Activated effector memory CD4-positive, alpha-beta T cell treated with Interleukin-2 at 50 U/mL for 16 hours (primary cell): Measurements from ENCODE around the gene GPC5.
"Not testable (repeated sequence)": the region's sequence is repeated elsewhere in the genome, so short reads cannot be mapped to it uniquely, and the experiment has no call there.

Source experiments
- DNase-seq: peaks from one replicate; pipeline ENCODE4 v3.0.0-alpha.2; 2020

Gene GPC5

GRCh38 chr13:91369441-91369831 is 29.0 kb upstream of the GPC5 start:
- no peak for DNase-seq

GRCh38 chr13:91370501-91370900 is 27.9 kb upstream of the GPC5 start:
- DNase-seq, result no peak

- no peak for DNase-seq
Measured at GRCh38 chr13:91372911-91373310, 25.5 kb upstream of the GPC5 start.

- no peak for DNase-seq
Measured at GRCh38 chr13:91375116-91375729, 23.2 kb upstream of the GPC5 start.

- DNase-seq, result no peak
Measured at GRCh38 chr13:91381371-91381770, 17.1 kb upstream of the GPC5 start.

- no peak for DNase-seq
Measured at GRCh38 chr13:91383836-91384235, 14.6 kb upstream of the GPC5 start.

- DNase-seq, result no peak
Measured at GRCh38 chr13:91384896-91385295, 13.5 kb upstream of the GPC5 start.

GRCh38 chr13:91389186-91389585 is 9.2 kb upstream of the GPC5 start:
- no peak for DNase-seq

GRCh38 chr13:91397595-91397994 is 826 bp upstream of the GPC5 start:
- DNase-seq, result no peak

- no peak for DNase-seq
Measured at GRCh38 chr13:91399189-91400062, 1.0 kb downstream of the GPC5 start.

- DNase-seq, result no peak
Measured at GRCh38 chr13:91400063-91400399, 1.6 kb downstream of the GPC5 start.

- DNase-seq, result no peak
Measured at GRCh38 chr13:91400671-91401070, 2.2 kb downstream of the GPC5 start.

- DNase-seq, result no peak
Measured at GRCh38 chr13:91401920-91402319, 3.5 kb downstream of the GPC5 start.

GRCh38 chr13:91405240-91405639 is 6.8 kb downstream of the GPC5 start:
- DNase-seq, result no peak

- DNase-seq, result no peak
Measured at GRCh38 chr13:91406619-91407018, 8.2 kb downstream of the GPC5 start.

- no peak for DNase-seq
Measured at GRCh38 chr13:91408971-91409370, 10.6 kb downstream of the GPC5 start.

- DNase-seq, result not testable (repeated sequence)
Measured at GRCh38 chr13:91416579-91416978, 18.2 kb downstream of the GPC5 start.

- DNase-seq, result no peak
Measured at GRCh38 chr13:91417660-91418325, 19.4 kb downstream of the GPC5 start.

- DNase-seq, result no peak
Measured at GRCh38 chr13:91426913-91427312, 28.5 kb downstream of the GPC5 start.

- not testable (repeated sequence) for DNase-seq
Measured at GRCh38 chr13:91438674-91439073, 40.3 kb downstream of the GPC5 start.

- DNase-seq, result no peak
Measured at GRCh38 chr13:91450913-91451312, 52.5 kb downstream of the GPC5 start.

- DNase-seq, result no peak
Measured at GRCh38 chr13:91454666-91455065, 56.2 kb downstream of the GPC5 start.

- DNase-seq, result no peak
Measured at GRCh38 chr13:91456837-91457236, 58.4 kb downstream of the GPC5 start.

GRCh38 chr13:91459485-91459884 is 61.1 kb downstream of the GPC5 start:
- DNase-seq, result no peak
